HL-60/S4 treated with retinoic acid at 250 ng/mL for 4 days and 3 days (cell line): Measurements from ENCODE around the gene SLC39A3.

Experiments
- in situ Hi-C: fragments of 300-500 bp; cut with MboI; formaldehyde crosslinking; loops from 2 replicates; pipeline ENCODE4 v1.7.0; 2022; ENCODE audit warnings: low sequenced_read_pairs

The SLC39A3 gene, protein sequence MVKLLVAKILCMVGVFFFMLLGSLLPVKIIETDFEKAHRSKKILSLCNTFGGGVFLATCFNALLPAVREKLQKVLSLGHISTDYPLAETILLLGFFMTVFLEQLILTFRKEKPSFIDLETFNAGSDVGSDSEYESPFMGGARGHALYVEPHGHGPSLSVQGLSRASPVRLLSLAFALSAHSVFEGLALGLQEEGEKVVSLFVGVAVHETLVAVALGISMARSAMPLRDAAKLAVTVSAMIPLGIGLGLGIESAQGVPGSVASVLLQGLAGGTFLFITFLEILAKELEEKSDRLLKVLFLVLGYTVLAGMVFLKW

DNA sequence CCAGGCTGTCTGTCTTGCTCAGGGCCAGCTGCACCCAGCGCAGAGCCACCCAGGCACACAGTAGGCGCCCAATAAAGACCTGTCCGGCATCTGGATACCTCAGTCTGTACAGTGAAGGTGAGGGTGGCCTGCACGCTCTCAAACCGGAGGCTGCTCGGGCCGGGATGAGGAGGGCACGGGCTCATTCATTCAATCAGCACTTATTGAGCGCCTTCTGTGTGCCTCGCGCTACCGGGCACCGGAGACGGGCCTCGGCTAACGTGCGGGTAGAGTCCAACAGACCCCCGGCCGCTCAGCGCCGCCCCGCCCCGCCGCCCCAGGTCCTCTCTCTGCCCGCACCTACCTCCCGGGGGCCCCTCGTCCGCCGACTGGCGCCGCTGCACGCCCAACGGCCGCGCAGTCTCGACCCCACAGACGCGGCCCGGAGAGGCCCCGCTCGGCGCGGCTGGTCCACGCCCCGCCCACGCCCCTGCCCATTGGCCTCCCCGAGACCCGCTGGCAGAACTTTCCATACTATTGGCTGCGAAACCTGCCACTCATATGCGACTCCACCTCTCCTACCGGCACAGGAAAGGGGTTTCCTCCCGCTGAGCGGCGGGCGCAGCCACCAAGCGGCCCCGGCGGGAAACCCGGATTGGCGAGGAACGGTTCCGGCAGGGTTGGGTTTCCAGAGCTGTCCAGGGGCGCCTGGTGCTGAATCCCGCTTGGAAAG lies at the start of gene SLC39A3:
Gene SLC39A3, minus strand, starts transcription at position 416 of the 712 bp plus-strand sequence. CDS start 2,760 bp downstream, outside the sequence.
- in situ Hi-C loops = no loop called here

DNA sequence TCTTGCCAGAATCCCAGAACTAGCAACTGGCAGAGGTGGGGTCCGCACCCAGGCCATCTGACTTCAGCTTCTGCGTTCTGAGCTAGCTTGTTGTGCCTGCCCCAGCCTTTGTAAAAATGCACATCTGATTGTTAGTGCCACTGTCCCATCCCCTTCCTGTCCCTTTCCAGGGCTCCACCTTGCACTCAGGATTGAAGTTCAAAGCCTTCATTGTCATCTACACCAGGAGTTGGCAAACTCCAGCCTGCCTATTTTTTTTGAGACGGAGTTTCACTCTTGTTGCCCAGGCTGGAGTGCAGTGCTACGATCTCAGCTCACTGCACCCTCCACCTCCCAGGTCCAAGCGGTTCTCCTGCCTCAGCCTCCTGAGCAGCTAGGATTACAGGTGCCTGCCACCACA lies 48.4 kb upstream of the SLC39A3 start:
- in situ Hi-C loops = no loop called here

DNA sequence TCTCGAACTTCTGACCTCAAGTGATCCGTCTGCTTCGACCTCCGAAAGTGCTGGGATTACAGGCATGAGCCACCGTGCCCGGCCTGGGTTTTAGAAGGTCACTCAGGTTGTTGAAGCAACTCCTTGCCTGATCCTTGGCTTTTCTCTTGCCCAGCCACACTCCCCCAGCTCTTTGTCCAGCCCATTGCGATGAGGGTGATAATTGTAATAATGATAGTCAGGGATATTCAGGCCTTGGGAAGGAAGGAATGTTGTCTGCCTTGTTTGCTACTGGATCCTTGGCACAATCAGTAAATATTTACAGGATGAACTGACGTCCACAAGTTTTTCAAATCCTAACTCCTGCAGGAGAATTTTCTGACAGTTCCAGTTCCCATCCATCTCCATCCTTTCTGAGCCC lies 47.3 kb upstream of the SLC39A3 start:
- in situ Hi-C loops = no loop called here

DNA sequence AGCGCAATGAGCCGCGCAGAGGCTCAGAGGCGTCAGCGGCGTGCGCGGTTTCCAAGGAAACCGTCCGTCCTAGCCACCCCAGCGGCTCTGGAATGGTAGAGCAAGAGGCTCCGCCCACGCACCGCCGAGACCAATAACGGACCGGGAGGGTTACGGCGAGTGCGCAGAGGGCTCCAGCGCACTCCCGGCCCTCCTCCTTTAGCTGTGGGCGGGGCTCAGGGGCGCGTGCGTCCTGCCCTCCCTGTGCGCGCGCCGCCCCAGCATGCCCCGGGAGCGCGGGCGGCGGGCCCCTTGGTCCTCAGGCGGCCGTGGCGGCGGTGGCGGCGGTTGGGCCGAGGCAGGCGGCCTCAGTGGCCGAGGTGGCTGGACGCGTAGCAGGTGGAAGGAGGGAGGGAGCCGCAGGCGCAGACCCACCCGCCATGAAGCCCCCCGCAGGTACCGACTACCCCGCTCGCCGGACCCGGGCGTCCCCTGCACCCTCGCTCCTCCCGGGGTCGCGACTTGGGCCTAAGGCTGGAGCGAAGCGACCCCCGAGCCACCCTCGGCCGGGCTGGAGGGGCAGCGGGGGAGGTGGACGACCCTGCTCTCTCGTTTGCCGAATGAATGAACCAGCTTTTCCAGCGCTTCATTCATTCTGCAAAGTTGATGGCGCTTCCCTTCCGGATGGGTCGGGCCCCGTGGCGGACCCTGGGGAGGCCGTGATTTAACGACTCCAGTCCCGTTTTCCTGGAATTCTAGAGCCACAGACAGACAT lies 45.6 kb upstream of the SLC39A3 start, which contains the start of gene THOP1:
Gene THOP1, plus strand, starts transcription at position 260 of the 754 bp plus-strand sequence. Its CDS starts 160 bp downstream, at position 420.
- in situ Hi-C loops = no loop called here

DNA sequence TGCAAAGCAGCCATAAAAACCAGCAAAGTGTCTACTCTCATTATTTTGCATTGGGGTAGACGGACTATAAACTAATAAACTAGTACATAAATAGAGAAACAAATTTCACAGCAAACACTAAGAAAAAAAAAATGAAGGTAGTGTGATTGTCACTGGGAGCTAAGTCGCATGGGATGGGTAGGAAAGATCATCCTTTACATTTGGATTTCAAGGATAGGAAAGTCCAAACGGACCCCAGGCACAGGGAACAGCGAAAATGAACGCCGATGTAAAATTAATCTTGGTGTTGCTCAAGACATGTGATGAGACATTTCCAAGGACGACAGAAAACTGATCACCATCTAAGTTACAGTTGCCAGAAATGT lies 43.9 kb upstream of the SLC39A3 start:
- in situ Hi-C loops = no loop called here

DNA sequence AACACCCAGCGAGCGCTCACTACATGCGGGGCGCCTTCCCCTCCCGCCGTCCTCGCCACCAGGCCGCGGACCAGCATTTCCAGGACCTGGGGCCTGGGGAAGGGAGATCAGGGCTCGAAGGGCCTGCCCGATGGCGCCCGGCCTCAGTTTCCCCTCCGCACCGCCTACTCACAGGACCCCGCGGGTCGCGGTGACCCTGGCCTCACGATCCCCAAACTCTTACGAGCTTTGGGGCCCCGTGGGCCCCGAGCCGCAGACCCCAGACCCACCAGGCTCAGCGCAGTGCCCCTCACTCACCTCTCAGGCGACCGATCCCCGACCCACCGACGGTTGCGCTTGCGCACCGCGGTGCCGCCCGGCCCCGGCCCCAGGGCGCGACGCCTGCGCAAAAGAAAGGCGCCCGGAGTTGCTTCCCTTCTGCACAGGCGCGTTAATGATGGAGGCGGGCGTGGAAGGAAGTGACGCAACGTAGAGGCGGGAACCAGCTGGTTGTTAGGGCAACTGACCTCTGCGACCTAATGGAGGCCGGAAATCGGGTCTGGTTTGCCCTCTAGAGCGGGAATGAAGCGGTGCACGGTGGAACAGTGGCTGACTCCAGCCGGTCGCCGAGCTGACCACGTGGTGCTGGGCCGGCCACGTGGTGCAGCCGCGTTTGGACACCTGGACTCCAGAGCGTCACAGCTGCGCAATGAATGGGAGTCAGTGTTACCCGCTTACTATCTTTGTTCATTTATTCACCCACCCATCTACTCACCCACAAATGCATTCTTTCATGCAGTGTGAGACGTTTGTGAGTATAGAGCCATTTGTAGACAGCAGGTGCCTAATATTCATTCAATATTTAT lies 43.3 kb upstream of the SLC39A3 start, which contains the start of gene SGTA:
Gene SGTA, minus strand, starts transcription at position 338 of the 845 bp plus-strand sequence. CDS start 14,205 bp downstream, outside the sequence.
- in situ Hi-C loops = no loop called here

DNA sequence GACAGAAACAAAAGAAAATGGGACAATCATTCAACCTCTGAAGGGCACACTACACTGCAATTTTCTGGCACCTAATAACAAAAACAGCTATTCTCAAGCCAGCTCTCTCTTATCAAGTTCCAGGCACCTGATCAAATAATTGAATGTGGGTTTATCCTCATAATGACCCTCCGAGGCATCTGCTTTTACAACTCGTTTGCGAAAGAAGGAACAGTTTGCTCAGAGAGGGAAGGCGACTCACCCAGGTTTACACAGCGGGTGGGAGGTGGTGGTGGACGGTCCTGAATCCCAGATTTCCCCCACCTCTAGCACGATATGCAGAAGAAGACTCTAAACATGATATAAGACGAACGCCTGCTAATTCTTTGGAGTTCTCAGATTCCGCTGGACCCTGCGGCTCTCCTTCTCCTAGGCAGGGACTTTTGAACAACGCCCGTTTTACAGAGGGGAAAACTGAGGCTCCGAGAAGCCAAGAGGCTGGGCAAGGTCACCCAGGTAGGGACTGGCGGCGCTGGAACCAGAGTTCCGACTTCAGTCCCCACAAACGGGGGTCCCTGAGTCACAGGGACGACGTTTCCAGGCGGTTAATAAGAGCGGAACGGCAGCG lies 42.6 kb upstream of the SLC39A3 start:
- in situ Hi-C loops = no loop called here

DNA sequence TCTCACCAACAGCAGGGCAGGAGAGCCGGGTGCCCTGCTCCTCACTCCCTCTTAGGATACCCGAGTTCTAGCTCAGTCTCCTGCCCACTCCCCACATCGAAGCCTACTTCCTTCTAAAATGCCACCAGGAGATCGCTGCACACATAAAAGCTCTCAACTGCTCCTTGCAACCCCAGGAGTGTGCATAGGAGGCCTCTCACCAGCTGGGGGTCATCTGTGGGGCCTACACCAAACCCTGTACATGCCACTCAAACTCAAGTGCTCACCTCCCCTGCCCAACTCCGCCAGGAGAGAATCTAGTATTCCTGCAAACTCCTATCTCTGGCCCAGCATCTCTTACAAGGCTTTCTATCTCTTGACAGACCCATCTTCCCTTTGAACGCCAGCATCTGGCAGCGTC lies 40.5 kb upstream of the SLC39A3 start:
- in situ Hi-C loops = no loop called here

DNA sequence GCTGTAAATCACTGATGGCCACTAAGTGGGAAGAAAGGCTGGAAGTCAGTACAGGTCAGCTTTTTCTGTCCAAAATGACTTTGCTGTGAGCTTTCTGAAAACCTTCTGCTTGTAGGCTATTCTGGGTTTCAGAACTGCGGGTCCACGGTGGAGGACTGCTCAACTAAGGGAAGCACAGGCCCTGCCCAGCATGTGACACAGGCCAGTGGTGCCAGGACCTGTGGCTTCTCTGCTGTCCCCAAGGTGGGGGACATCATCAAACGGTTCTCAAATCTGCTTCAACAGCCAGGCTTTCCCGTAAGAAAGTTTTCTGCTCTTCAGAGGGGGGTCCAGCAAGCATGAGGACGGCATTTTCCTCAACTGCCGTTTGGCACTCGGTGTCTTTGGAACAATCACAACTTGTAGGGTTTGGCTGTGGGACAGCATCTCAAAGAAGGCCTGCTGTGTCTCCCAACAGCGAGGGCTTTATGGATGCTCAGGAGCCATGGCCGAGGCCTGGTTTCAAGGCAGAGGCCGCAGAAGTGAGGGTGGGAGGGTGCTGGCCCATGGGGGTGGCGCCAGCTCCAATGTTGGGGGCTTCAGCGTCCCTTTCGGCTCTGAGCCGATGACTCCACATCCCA lies 39.4 kb upstream of the SLC39A3 start:
- in situ Hi-C loops = no loop called here

DNA sequence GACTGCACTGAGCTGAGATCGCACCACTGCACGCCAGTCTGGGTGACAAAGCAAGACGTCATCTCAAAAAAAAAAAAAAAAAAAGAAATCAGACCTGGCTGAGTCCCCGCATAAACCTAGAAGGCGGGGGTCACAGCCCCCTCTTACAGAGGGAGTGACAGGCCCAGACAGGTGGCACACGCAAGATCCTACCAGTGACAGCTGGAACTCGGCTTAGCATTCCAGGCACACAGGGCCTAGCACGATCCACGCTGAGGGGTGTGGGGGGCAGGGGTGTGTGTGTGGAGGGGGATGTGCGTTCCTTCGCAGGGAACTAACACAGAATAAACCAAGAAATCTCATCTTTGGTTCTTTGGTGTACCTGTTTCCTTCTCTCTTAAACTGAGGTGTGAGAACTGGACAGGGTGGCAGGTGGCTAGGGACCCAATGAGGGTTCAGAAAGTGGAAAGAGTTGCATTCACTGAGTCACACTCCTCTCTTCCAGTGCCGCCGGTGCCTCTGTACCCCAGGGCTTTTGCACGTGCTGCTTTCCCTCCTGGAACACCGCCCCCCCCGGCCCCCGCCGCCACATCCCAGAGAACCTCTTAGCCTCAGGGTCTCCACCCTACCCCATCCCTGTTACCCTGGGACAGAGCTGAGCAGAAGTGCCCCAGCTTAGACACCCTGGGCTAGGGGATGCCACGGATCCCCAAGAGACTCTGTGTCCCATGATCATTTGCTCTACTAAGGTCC lies 38.3 kb upstream of the SLC39A3 start:
- in situ Hi-C loops = no loop called here

DNA sequence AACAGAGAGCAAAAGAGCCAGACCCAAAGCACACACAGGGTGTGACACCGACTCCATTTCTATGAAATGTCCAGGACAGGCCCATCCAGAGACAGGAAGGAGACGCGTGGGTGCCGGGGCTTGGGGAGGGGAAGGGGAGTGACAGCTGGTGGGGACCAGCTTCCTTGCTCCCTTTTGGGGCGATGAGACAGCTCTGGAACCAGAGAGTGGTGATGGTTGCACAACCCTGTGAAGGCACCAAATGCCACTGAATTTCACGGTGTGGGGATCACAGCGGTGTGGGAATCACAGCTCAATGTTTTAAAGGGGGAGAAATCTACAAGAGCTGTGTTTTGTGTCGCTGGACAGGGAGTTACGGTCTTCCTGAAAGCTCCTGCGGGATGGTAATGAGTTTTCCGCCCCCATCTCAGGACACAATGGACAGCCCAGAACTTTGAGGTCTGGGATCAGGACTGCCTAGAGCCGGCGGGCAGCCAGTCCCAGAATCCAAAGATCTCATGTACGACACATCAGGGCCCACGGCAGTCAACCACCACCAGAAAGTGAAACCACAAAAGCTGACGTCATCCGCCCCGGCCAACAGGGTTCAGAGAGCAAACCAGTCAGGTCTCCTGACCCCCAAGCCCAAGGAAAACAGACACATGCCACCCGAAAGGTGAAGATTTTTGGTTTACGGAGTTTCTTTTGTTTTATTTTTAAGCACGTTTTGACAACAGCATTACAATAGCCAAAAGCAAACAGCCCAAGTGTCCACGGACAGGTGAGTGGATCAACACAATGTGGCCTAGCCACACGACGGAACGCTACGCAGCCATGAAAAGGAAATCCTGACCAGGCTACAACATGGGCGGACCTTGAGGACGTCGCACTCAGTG lies 36.0 kb upstream of the SLC39A3 start:
- in situ Hi-C loops = no loop called here

DNA sequence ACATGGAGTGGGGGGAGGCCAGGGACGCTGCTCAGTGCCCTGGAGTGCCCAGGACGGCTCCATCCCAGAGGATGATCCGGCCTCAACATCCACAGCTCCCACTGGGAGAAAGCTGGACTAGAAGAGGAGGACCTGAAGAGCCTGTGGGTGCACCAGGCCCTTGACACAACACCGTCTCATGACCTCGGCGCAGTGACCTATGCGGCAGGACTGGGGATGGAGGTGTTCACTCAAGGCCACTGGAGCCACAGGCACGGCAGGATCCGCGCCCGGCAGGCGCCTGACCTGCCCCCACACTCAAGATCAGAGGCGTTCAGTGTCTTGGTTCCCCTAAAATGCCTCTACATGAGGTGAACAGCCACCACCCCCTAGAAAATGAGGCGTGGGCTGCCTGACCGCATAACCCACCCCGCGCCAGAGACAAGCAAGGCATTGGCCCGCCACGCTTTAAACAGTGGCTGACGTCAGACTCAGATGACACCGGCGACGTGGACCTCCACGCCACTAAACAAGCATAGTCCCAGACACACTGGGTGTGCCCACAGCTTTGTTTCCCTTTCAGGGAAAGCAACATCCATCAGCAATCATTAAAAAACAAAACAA lies 35.2 kb upstream of the SLC39A3 start:
- in situ Hi-C loops = no loop called here

DNA sequence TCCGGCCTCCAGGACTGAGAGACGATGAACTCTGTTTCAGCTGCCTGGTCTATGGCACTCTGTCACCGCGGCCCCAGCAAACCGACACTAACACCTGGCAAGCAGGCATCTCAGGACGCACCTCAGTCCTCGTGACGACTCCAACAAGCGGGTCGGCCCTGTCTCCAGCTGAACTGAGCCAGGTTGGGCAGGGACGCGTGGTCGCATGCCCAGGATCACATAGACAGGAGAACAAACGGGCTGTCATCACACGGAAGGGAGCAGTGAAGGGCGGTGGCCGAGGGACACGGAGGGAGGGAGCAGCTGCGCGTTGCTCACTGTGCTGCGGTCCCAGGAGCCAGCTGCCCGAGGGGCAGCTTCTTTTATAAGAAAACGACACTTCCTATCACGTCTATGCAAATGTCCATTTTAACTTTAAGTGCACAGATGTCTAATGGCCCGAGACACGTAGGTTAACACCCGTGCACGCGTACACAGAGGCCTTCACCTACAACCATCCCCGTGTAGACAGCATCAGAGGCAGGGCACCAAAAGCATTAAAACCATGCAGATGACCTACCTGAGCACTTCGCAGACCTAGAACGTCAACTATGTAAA lies 34.4 kb upstream of the SLC39A3 start:
- in situ Hi-C loops = no loop called here

DNA sequence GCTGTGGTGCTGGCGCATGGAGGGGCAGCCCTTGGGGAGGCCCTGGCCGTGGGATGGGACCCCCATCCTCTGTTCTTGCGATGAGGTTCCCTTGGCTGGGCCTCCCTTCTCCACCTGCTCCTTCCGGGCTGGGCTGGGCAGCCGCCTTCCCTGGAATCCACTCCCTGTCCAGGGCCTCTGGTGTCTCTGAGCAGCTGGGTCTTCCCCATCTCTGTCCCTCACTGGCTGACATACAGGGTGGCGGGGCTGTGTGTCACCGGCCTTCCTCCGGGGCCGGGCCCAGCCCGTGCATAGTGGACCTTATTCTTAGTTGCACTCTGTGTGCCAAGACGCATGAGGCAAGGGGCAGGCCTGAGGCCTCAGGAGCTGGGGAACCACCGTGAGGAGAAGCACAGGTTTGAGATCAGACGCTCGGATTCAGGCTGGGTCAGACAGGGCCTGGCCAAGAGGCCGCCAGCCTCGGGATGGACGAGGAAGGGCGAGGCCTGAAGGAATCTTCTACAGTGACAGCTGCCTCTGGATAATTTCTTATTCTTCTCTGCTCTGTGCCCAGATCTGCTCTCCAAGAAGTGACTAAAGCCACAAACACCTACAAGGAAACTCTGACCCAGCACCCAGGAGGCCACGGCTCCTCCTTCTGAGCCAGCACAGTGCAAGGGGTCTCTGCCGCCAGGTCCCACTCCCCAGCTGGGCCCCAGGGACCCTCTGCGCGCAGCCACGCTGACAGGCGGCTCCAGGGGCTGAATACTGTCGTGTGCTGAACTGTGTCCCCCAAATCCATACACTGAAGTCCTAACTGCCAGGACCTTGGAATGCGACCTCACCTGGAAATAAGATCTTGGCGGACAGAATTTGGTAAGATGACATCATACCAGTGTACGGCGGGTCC lies 32.2 kb upstream of the SLC39A3 start:
- in situ Hi-C loops = no loop called here

DNA sequence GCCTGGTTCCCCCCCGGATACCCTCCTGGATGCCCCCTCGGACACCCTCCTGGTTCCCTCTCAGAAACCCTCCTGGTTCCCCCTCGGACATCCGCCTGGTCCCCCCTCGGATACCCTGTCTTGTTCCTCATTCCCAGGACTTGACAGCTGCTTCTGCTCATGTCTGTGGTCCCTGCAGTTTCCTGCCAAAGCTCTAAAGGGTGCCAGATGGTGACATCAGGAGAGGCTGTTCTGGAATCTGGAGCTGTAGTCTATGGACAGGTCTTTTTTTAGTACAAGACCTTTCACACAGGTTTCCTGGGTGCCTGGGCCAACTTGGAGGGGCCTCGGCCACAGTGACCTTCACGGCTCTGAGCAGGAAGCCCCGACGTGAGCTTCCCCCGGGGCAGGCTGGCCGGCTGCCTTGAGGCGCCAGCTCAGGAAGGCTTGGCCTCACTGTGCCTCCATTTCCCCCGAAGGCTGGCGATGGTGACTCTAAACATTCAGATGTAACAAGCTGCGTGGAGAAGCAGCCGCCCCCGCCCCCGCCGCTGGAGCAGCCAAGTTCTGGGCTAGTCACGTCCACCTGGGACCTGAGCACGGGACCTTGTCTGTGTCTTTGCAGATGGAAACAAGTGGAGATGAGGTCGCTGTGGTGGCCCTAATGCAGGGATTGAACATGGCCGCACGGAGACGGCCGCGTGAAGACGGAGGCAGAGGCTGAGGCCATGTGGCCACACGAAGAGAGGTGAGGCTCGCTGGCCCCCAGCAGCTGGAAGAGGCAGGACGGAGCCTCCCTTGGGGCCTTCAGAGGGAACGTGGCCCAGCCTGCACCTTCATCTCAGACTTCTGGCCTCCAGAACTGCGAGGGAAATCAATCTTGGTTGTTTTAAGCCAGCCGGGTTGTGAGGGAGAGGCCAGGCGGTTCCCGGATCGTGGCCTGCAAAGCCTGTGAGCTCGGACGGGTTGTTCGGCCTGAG lies 30.5 kb upstream of the SLC39A3 start:
- in situ Hi-C loops = no loop called here
